Left ventricle myocardium inferior (tissue), 1 donor: ENCODE measurements around the gene NXPH4. TPM values are rescaled to one million over a fixed set of nuclear protein-coding genes. Genes with fewer than 3 reads are reported as not detected.

Experiments
- DNase-seq: peaks from one replicate; pipeline ENCODE4 v3.0.0-alpha.2; 2020
- H3K27ac ChIP-seq: fragments of 200-600 bp; replicated peaks from 2 replicates; pipeline ENCODE4 v1.8.0; 2021
- H3K27me3 ChIP-seq: fragments of 200-600 bp; 2 replicates; pipeline ENCODE4 v1.8.0; 2021; ENCODE audit warnings: low read depth
- H3K36me3 ChIP-seq: fragments of 200-600 bp; 2 replicates; pipeline ENCODE4 v1.8.0; 2021
- H3K4me1 ChIP-seq: fragments of 200-600 bp; 2 replicates; pipeline ENCODE4 v1.8.0; 2021
- H3K4me3 ChIP-seq: fragments of 200-600 bp; 2 replicates; pipeline ENCODE4 v1.8.0; 2021; ENCODE audit warnings: mild to moderate bottlenecking, moderate library complexity
- H3K9me3 ChIP-seq: fragments of 200-600 bp; replicated peaks from 2 replicates; pipeline ENCODE4 v1.8.0; 2021
- CTCF ChIP-seq: fragments of 200-600 bp; IDR thresholded peaks from 2 replicates; pipeline ENCODE4 v1.8.0; 2021; ENCODE audit warnings: antibody characterized with exemption, mild to moderate bottlenecking, borderline replicate concordance
- intact Hi-C: fragments of 100-400 bp; cut with micrococcal nuclease; formaldehyde crosslinking; loops from one replicate; pipeline ENCODE4 v1.11.0; 2022
- total RNA-seq: library from RNA; stranded (reverse); fragmentation: NEBNext Ultra II Directional; extraction: Animal tissue kit (Norgen Biotek cat#: 25700); gene quantifications from one replicate; pipeline ENCODE4 v1.2.1, GENCODE V29; 2021
- donor health status: DM: no; HTN: yes; CAD: no; lungs with severe emphysema.

NXPH4 gene
- total RNA-seq, 1 donor from 2014 or later = 0.44 TPM

GRCh38 chr12:57226588-57227314 is 10.2 kb downstream of the NXPH4 start:
- no peak for DNase-seq
- Histone ChIP-seq H3K36me3 (peaks cover 6% of the 10 kb centered on the region), H3K4me1 (peaks cover 45% of the 10 kb centered on the region), H3K27ac (no peak overlapping the region), H3K4me3 (peak overlapping the region; percentile 45), H3K9me3 (no peaks in the 10 kb centered on the region), H3K27me3 (peaks cover 61% of the 10 kb centered on the region)
- intact Hi-C loops = no loop called here
- TF ChIP-seq CTCF = no peak

GRCh38 chr12:57227315-57228115 is 10.9 kb downstream of the NXPH4 start:
- H3K4me1 ChIP-seq = peaks cover 45% of the 10 kb centered on the region
- TF ChIP-seq CTCF = no peak
- H3K27ac ChIP-seq = no peak overlapping the region
- intact Hi-C loops = no loop called here
- peak overlapping the region; percentile 45 for H3K4me3 ChIP-seq
- H3K9me3 ChIP-seq = no peaks in the 10 kb centered on the region
- peaks cover 13% of the 10 kb centered on the region for H3K36me3 ChIP-seq
- H3K27me3 ChIP-seq = peaks cover 53% of the 10 kb centered on the region
- no peak for DNase-seq

- peaks cover 54% of the 10 kb centered on the region for H3K4me1 ChIP-seq
- no peak for DNase-seq
- peak overlapping the region; percentile 83 for H3K4me3 ChIP-seq
- peak overlapping the region; percentile 83 for H3K27ac ChIP-seq
- no peaks in the 10 kb centered on the region for H3K9me3 ChIP-seq
- H3K36me3 ChIP-seq = peaks cover 30% of the 10 kb centered on the region
- intact Hi-C loops = no loop called here
- peak; percentile 39 for TF ChIP-seq CTCF
- H3K27me3 ChIP-seq = peaks cover 37% of the 10 kb centered on the region
These were observed 12.5 kb downstream of the NXPH4 start for GRCh38 chr12:57229046-57229633.

GRCh38 chr12:57229634-57230380 is 13.2 kb downstream of the NXPH4 start, which contains the start of gene SHMT2:
TSS of gene SHMT2 (plus strand) at chr12:57229711. CDS start at chr12:57229779, 68 bp downstream.
- H3K4me1 ChIP-seq = peaks cover 55% of the 10 kb centered on the region
- intact Hi-C loops = no loop called here
- H3K36me3 ChIP-seq = peaks cover 36% of the 10 kb centered on the region
- H3K27ac ChIP-seq = peak within 1 kb of the TSS; percentile 83
- DNase-seq = peak; percentile 92
- H3K27me3 ChIP-seq = peaks cover 34% of the 10 kb centered on the region
- H3K4me3 ChIP-seq = peak within 1 kb of the TSS; percentile 83
- no peak for TF ChIP-seq CTCF
- no peaks in the 10 kb centered on the region for H3K9me3 ChIP-seq
